ENCODE results near the gene RHBDF2.

GRCh38 chr17:76527430-76528111, 26.3 kb upstream of the RHBDF2 start:
- TF ChIP-seq L3MBTL2 (conservative IDR thresholded peaks at IDR 0.05), result no peak
- TF ChIP-seq, protein P1, sequence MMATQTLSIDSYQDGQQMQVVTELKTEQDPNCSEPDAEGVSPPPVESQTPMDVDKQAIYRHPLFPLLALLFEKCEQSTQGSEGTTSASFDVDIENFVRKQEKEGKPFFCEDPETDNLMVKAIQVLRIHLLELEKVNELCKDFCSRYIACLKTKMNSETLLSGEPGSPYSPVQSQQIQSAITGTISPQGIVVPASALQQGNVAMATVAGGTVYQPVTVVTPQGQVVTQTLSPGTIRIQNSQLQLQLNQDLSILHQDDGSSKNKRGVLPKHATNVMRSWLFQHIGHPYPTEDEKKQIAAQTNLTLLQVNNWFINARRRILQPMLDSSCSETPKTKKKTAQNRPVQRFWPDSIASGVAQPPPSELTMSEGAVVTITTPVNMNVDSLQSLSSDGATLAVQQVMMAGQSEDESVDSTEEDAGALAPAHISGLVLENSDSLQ (IDR thresholded peaks at IDR 0.05), result no peak
- no peak for TF ChIP-seq FOXM1 (IDR thresholded peaks at IDR 0.05; ENCODE audit: borderline replicate concordance)
- no peak for TF ChIP-seq BHLHE40 (IDR thresholded peaks at IDR 0.05; ENCODE audit: borderline replicate concordance)
- no peak for TF ChIP-seq ELF4 (IDR thresholded peaks at IDR 0.05)
- TF ChIP-seq CTBP1 (IDR thresholded peaks at IDR 0.05; ENCODE audit: borderline replicate concordance), result no peak
- TF ChIP-seq NFRKB (IDR thresholded peaks at IDR 0.05), result no peak
- TF ChIP-seq TARDBP (IDR thresholded peaks at IDR 0.05), result no peak
- TF ChIP-seq SP1 (IDR thresholded peaks at IDR 0.05), result no peak
- TF ChIP-seq ARNT (IDR thresholded peaks at IDR 0.05), result no peak
- TF ChIP-seq SUZ12 (IDR thresholded peaks at IDR 0.05), result no peak
